ENCODE measurements around the gene EZR.
"Not testable (repeated sequence)": the region's sequence is repeated elsewhere in the genome, so short reads cannot be mapped to it uniquely, and the experiment has no call there.

Gene EZR

DNA sequence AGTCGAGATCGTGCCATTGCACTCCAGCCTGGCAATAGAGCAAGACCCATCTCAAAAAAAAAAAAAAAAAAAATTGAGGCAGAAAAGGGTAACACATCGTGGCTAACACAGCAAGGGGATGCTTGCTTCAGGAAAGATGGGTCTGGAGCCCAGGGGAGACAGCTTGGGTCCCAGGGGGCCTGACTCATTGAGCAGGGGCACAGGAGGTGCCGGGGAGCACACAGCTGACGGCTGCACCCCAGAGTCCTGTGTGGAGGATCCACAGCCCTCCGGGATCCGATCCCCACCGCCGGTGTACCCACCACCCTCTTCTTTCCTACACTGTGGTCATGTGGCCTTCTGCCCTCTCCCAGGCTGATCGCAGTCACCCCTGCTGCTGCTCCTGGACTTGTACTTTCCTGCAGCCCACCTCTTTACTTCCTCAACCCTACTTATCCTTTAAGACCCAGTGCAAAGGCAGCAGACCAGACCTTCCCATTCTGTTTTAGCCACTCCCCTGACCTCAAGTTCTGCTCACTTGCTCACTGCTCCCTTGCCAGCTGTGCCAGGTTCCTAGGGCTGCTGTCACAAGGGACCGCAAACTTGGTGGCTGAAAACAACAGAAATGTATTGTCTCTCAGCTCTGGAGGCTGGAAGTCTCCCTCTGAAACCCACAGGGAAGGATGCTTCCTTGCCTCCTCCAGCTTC lies 17.6 kb upstream of the EZR start:
- Histone ChIP-seq H2AK5ac (ENCODE audit: low read depth, low read length) (no peak overlapping the region), H3K36me3 (replicated peaks in 1 of 2; ENCODE audit: control insufficient read depth in 2 of 2, insufficient read depth in 2 of 2, low read length in 2 of 2) (no peaks in the 10 kb centered on the region), H2BK15ac (ENCODE audit: low read length) (no peak overlapping the region), H3K14ac (ENCODE audit: low read length) (no peak overlapping the region), H3K79me1 (ENCODE audit: low read depth, low read length) (no peaks in the 10 kb centered on the region), H3K9me3 (replicated peaks in 1 of 2; ENCODE audit: control insufficient read depth in 2 of 2, insufficient read depth in 1 of 2, low read depth in 1 of 2, low read length in 2 of 2) (peaks cover 2 to 4% of the 10 kb centered on the region in 2 donors), H3K27ac (replicated peaks; ENCODE audit: low read length) (no peak overlapping the region), H3K27me3 (ENCODE audit: control insufficient read depth in 3 of 3, insufficient read depth in 3 of 3, low read depth in 1 of 3, low read length in 3 of 3) (peaks cover 0 to 14% (median 0%) of the 10 kb centered on the region in 3 experiments), H2BK5ac (ENCODE audit: low read length) (no peak overlapping the region), H3K4me2 (ENCODE audit: insufficient read depth, low read length, poor library complexity, severe bottlenecking) (no peak overlapping the region), H2BK12ac (ENCODE audit: low read length) (peak overlapping the region; percentile 30), H4K91ac (ENCODE audit: low read depth, low read length, poor library complexity) (no peak overlapping the region), H3K4ac (ENCODE audit: low read length) (no peak overlapping the region), H2AFZ (ENCODE audit: low read length) (no peak overlapping the region), H3K4me3 (ENCODE audit: low read length in 2 of 2) (no peak overlapping the region), H2BK120ac (ENCODE audit: low read depth, low read length) (no peak overlapping the region), H4K8ac (ENCODE audit: low read depth, low read length) (peak overlapping the region; percentile 20), H3K23ac (ENCODE audit: low read depth, low read length, poor library complexity) (no peak overlapping the region), H3K9ac (ENCODE audit: low read depth, low read length, poor library complexity) (no peak overlapping the region), H3K18ac (ENCODE audit: low read length) (no peak overlapping the region), H3K4me1 (ENCODE audit: control insufficient read depth in 2 of 2, insufficient read depth in 1 of 2, low read depth in 1 of 2, low read length in 2 of 2) (no peaks in the 10 kb centered on the region)
- no peak for DNase-seq (ENCODE audit: low spot score)
- WGBS, 2 donors (ENCODE audit: extremely low coverage in 2 of 2, insufficient read length in 2 of 2, insufficient replicate concordance in 1 of 2), result no CpG with 5 or more reads among the region's 11 CpGs

DNA sequence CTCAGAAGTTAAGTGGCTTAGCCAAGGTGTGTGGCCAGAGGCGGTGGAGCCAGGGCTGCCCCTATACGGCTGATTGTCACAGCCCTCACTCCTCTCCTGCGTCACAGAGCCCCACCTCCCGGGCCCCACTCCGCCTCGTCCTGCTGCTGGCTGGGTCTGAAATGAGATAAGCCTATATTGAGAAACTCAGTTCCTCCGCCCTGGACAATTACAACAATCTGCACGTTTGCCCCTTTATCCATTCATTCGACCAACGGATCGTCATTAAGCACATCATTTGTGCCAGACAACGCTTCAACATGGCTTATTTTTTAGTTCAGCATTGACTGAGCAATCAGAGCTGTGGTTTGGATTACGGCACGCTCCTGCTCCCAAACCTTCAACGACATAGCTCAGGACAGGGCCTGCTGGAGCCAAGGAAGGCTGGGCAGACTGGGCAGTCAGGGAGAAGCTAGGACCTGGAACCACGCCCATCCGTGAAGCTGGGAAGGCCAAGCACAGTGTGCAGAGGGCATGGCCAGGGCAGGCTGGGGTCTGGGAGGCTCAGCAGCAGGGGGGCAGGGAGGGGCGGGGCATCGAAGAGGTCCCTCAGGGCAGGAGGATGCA lies 16.6 kb upstream of the EZR start:
- H3K27ac ChIP-seq (replicated peaks; ENCODE audit: low read length), result no peak overlapping the region
- no CpG with 5 or more reads among the region's 19 CpGs for WGBS, 2 donors (ENCODE audit: extremely low coverage in 2 of 2, insufficient read length in 2 of 2, insufficient replicate concordance in 1 of 2)
- H3K14ac ChIP-seq (ENCODE audit: low read length), result peak overlapping the region; percentile 86

GRCh38 chr6:158834675-158835385 lies 15.7 kb upstream of the EZR start:
- no peak overlapping the region for H2BK12ac ChIP-seq (ENCODE audit: low read length)
- H3K23ac ChIP-seq (ENCODE audit: low read depth, low read length, poor library complexity), result no peak overlapping the region
- H2AK5ac ChIP-seq (ENCODE audit: low read depth, low read length), result no peak overlapping the region
- no peak overlapping the region for H2AFZ ChIP-seq (ENCODE audit: low read length)
- peak overlapping the region; percentile 62 for H3K18ac ChIP-seq (ENCODE audit: low read length)
- no peaks in the 10 kb centered on the region for H3K79me1 ChIP-seq (ENCODE audit: low read depth, low read length)
- no peak overlapping the region for H2BK120ac ChIP-seq (ENCODE audit: low read depth, low read length)
- H3K27me3 ChIP-seq (ENCODE audit: control insufficient read depth in 3 of 3, insufficient read depth in 3 of 3, low read depth in 1 of 3, low read length in 3 of 3), result peaks cover 0 to 13% (median 0%) of the 10 kb centered on the region in 3 experiments
- no peak overlapping the region for H2BK15ac ChIP-seq (ENCODE audit: low read length)
- H3K4me1 ChIP-seq (ENCODE audit: control insufficient read depth in 2 of 2, insufficient read depth in 1 of 2, low read depth in 1 of 2, low read length in 2 of 2), result no peaks in the 10 kb centered on the region
- H3K36me3 ChIP-seq (replicated peaks in 1 of 2; ENCODE audit: control insufficient read depth in 2 of 2, insufficient read depth in 2 of 2, low read length in 2 of 2), result no peaks in the 10 kb centered on the region
- H4K91ac ChIP-seq (ENCODE audit: low read depth, low read length, poor library complexity), result no peak overlapping the region
- H3K27ac ChIP-seq (replicated peaks; ENCODE audit: low read length), result no peak overlapping the region
- no peak overlapping the region for H3K14ac ChIP-seq (ENCODE audit: low read length)
- no peaks in the 10 kb centered on the region for H3K9me3 ChIP-seq (replicated peaks in 1 of 2; ENCODE audit: control insufficient read depth in 2 of 2, insufficient read depth in 1 of 2, low read depth in 1 of 2, low read length in 2 of 2)
- WGBS, 2 donors (ENCODE audit: extremely low coverage in 2 of 2, insufficient read length in 2 of 2, insufficient replicate concordance in 1 of 2), result no CpG with 5 or more reads among the region's 9 CpGs
- H4K8ac ChIP-seq (ENCODE audit: low read depth, low read length), result no peak overlapping the region
- no peak overlapping the region for H3K4me2 ChIP-seq (ENCODE audit: insufficient read depth, low read length, poor library complexity, severe bottlenecking)
- H2BK5ac ChIP-seq (ENCODE audit: low read length), result no peak overlapping the region
- H3K4me3 ChIP-seq (ENCODE audit: low read length in 2 of 2), result no peak overlapping the region
- no peak for DNase-seq (ENCODE audit: low spot score)
- H3K9ac ChIP-seq (ENCODE audit: low read depth, low read length, poor library complexity), result no peak overlapping the region
- no peak overlapping the region for H3K4ac ChIP-seq (ENCODE audit: low read length)

More for the DNA sequence above, 16.6 kb upstream of the EZR start:
- H2BK15ac ChIP-seq (ENCODE audit: low read length), result no peak overlapping the region
- no peak overlapping the region for H3K4me2 ChIP-seq (ENCODE audit: insufficient read depth, low read length, poor library complexity, severe bottlenecking)
- H3K23ac ChIP-seq (ENCODE audit: low read depth, low read length, poor library complexity), result no peak overlapping the region
- no peaks in the 10 kb centered on the region for H3K36me3 ChIP-seq (replicated peaks in 1 of 2; ENCODE audit: control insufficient read depth in 2 of 2, insufficient read depth in 2 of 2, low read length in 2 of 2)
- peak overlapping the region; percentile 57 for H2AK5ac ChIP-seq (ENCODE audit: low read depth, low read length)
- H4K91ac ChIP-seq (ENCODE audit: low read depth, low read length, poor library complexity), result no peak overlapping the region
- no peaks in the 10 kb centered on the region for H3K4me1 ChIP-seq (ENCODE audit: control insufficient read depth in 2 of 2, insufficient read depth in 1 of 2, low read depth in 1 of 2, low read length in 2 of 2)
- no peak overlapping the region for H2BK120ac ChIP-seq (ENCODE audit: low read depth, low read length)
- no peak overlapping the region for H3K9ac ChIP-seq (ENCODE audit: low read depth, low read length, poor library complexity)
- no peak overlapping the region for H4K8ac ChIP-seq (ENCODE audit: low read depth, low read length)
- peaks cover 1 to 3% of the 10 kb centered on the region in 2 donors for H3K9me3 ChIP-seq (replicated peaks in 1 of 2; ENCODE audit: control insufficient read depth in 2 of 2, insufficient read depth in 1 of 2, low read depth in 1 of 2, low read length in 2 of 2)
- no peak overlapping the region for H2BK5ac ChIP-seq (ENCODE audit: low read length)
- no peak for DNase-seq (ENCODE audit: low spot score)
- H3K79me1 ChIP-seq (ENCODE audit: low read depth, low read length), result no peaks in the 10 kb centered on the region
- H3K27me3 ChIP-seq (ENCODE audit: control insufficient read depth in 3 of 3, insufficient read depth in 3 of 3, low read depth in 1 of 3, low read length in 3 of 3), result peaks cover 0 to 16% (median 0%) of the 10 kb centered on the region in 3 experiments
- H2AFZ ChIP-seq (ENCODE audit: low read length), result no peak overlapping the region
- H3K4me3 ChIP-seq (ENCODE audit: low read length in 2 of 2), result no peak overlapping the region
- no peak overlapping the region for H3K4ac ChIP-seq (ENCODE audit: low read length)
- H2BK12ac ChIP-seq (ENCODE audit: low read length), result no peak overlapping the region
- peak overlapping the region; percentile 72 for H3K18ac ChIP-seq (ENCODE audit: low read length)

- H4K91ac ChIP-seq (ENCODE audit: low read depth, low read length, poor library complexity), result not testable (repeated sequence)
Measured at GRCh38 chr6:158832807-158833206, 13.6 kb upstream of the EZR start.

More at GRCh38 chr6:158832807-158833206, 13.6 kb upstream of the EZR start:
- H2AFZ ChIP-seq (ENCODE audit: low read length); H2BK15ac ChIP-seq (ENCODE audit: low read length); H3K36me3 ChIP-seq (replicated peaks in 1 of 2; ENCODE audit: control insufficient read depth in 2 of 2, insufficient read depth in 2 of 2, low read length in 2 of 2); H3K18ac ChIP-seq (ENCODE audit: low read length); H3K4me3 ChIP-seq (ENCODE audit: low read length in 2 of 2); DNase-seq (ENCODE audit: low spot score); H3K9ac ChIP-seq (ENCODE audit: low read depth, low read length, poor library complexity); H2BK5ac ChIP-seq (ENCODE audit: low read length); H3K4ac ChIP-seq (ENCODE audit: low read length); H3K27ac ChIP-seq (replicated peaks; ENCODE audit: low read length); H3K14ac ChIP-seq (ENCODE audit: low read length); H3K9me3 ChIP-seq (replicated peaks in 1 of 2; ENCODE audit: control insufficient read depth in 2 of 2, insufficient read depth in 1 of 2, low read depth in 1 of 2, low read length in 2 of 2); H3K23ac ChIP-seq (ENCODE audit: low read depth, low read length, poor library complexity); H2AK5ac ChIP-seq (ENCODE audit: low read depth, low read length); H3K4me1 ChIP-seq (ENCODE audit: control insufficient read depth in 2 of 2, insufficient read depth in 1 of 2, low read depth in 1 of 2, low read length in 2 of 2); H2BK120ac ChIP-seq (ENCODE audit: low read depth, low read length); H3K79me1 ChIP-seq (ENCODE audit: low read depth, low read length); H3K4me2 ChIP-seq (ENCODE audit: insufficient read depth, low read length, poor library complexity, severe bottlenecking); H4K8ac ChIP-seq (ENCODE audit: low read depth, low read length); H2BK12ac ChIP-seq (ENCODE audit: low read length): not testable (repeated sequence)
- H3K27me3 ChIP-seq (ENCODE audit: control insufficient read depth in 3 of 3, insufficient read depth in 3 of 3, low read depth in 1 of 3, low read length in 3 of 3), result peaks cover 0 to 13% (median 0%) of the 10 kb centered on the region in 3 experiments
- no CpG with 5 or more reads among the region's 9 CpGs for WGBS, 2 donors (ENCODE audit: extremely low coverage in 2 of 2, insufficient read length in 2 of 2, insufficient replicate concordance in 1 of 2)

All from neuronal stem cell (in vitro differentiated cells).